WERI-Rb-1 (cell line): Measurements from ENCODE around the gene TTC7B.

Source experiments
- DNase-seq: peaks from one replicate; pipeline ENCODE4 v3.0.0-alpha.2; 2020
- H3K27ac ChIP-seq: fragments of 250-450 bp; sonication (Bioruptor Pico); 2 replicates; pipeline ENCODE4 v1.5.1; 2020; ENCODE audit warnings: mild to moderate bottlenecking, moderate library complexity
- H3K27me3 ChIP-seq: fragments of 250-450 bp; sonication (Bioruptor Pico); 2 replicates; pipeline ENCODE4 v1.5.1; 2021; ENCODE audit warnings: mild to moderate bottlenecking, low read depth, moderate library complexity; ENCODE audit not compliant: insufficient read depth, severe bottlenecking
- H3K36me3 ChIP-seq: fragments of 250-450 bp; sonication (Bioruptor Pico); 2 replicates; pipeline ENCODE4 v1.5.1; 2020; ENCODE audit warnings: mild to moderate bottlenecking, moderate library complexity
- H3K4me3 ChIP-seq: 2 replicates; pipeline ENCODE4 v1.5.1; 2011; ENCODE audit warnings: low read depth, mild to moderate bottlenecking, control low read depth, low read length
- H3K9me3 ChIP-seq: fragments of 250-450 bp; sonication (Bioruptor Pico); 2 replicates; pipeline ENCODE4 v1.5.1; 2021; ENCODE audit warnings: mild to moderate bottlenecking, moderate library complexity; ENCODE audit not compliant: severe bottlenecking
- CTCF ChIP-seq: IDR thresholded peaks from 2 replicates; pipeline ENCODE4 v1.5.1; 2011; ENCODE audit warnings: low read depth, mild to moderate bottlenecking, control low read depth, inconsistent platforms, low read length

The TTC7B gene

GRCh38 chr14:90809530-90810312 is 6.5 kb downstream of the TTC7B start:
- Histone ChIP-seq H3K27me3 (no peaks in the 10 kb centered on the region), H3K27ac (peak overlapping the region; percentile 100), H3K36me3 (peaks cover 16% of the 10 kb centered on the region), H3K9me3 (no peaks in the 10 kb centered on the region), H3K4me3 (no peak overlapping the region)
- TF ChIP-seq CTCF: no peak
- DNase-seq: no peak

GRCh38 chr14:90808759-90809529 is 7.3 kb downstream of the TTC7B start:
- Histone ChIP-seq H3K9me3 (no peaks in the 10 kb centered on the region), H3K4me3 (no peak overlapping the region), H3K27ac (peak overlapping the region; percentile 100), H3K36me3 (peaks cover 11% of the 10 kb centered on the region), H3K27me3 (no peaks in the 10 kb centered on the region)
- no peak for TF ChIP-seq CTCF
- no peak for DNase-seq

GRCh38 chr14:90807060-90807459 is 9.2 kb downstream of the TTC7B start:
- H3K27ac ChIP-seq: peak overlapping the region; percentile 100

GRCh38 chr14:90805662-90806540 is 10.3 kb downstream of the TTC7B start:
- peaks cover 13% of the 10 kb centered on the region for H3K36me3 ChIP-seq
- no peak overlapping the region for H3K4me3 ChIP-seq
- no peak for DNase-seq
- no peaks in the 10 kb centered on the region for H3K27me3 ChIP-seq
- H3K9me3 ChIP-seq: no peaks in the 10 kb centered on the region
- TF ChIP-seq CTCF: no peak
- peak overlapping the region; percentile 100 for H3K27ac ChIP-seq

More at GRCh38 chr14:90807060-90807459, 9.2 kb downstream of the TTC7B start:
- Histone ChIP-seq H3K27me3 (no peaks in the 10 kb centered on the region), H3K36me3 (peaks cover 5% of the 10 kb centered on the region), H3K4me3 (no peak overlapping the region), H3K9me3 (no peaks in the 10 kb centered on the region)
- no peak for DNase-seq
- no peak for TF ChIP-seq CTCF

- H3K27ac ChIP-seq: 0 out of 2 replicates have a peak overlapping the region, but pooled peaks have one; percentile 100
- DNase-seq: no peak
- TF ChIP-seq CTCF: no peak
- H3K36me3 ChIP-seq: peaks cover 13% of the 10 kb centered on the region
- H3K9me3 ChIP-seq: no peaks in the 10 kb centered on the region
- no peaks in the 10 kb centered on the region for H3K27me3 ChIP-seq
- no peak overlapping the region for H3K4me3 ChIP-seq
These were observed 11.2 kb downstream of the TTC7B start for GRCh38 chr14:90805084-90805391.
